HEK293 (cell line): Measurements from ENCODE around the gene NINJ2.

Source experiments
- CTCF ChIA-PET: fragments of 350-600 bp; formaldehyde crosslinking; extraction: SDS; loops from one replicate; lab custom pipeline; 2021; ENCODE audit warnings: antibody characterized with exemption; lab: Yijun Ruan, JAX
- POLR2A ChIA-PET: fragments of 300-600 bp; formaldehyde crosslinking; extraction: SDS; loops from one replicate; lab custom pipeline; 2020; ENCODE audit warnings: antibody characterized with exemption, inconsistent platforms; lab: Yijun Ruan, JAX
- H3K27ac ChIP-seq: fragments of 200-500 bp; sonication (Bioruptor generic); 2 replicates; pipeline ENCODE4 v1.5.1; 2014; ENCODE audit warnings: low read depth, low read length, control low read depth, inconsistent platforms; ENCODE audit errors: extremely low read depth
- H3K36me3 ChIP-seq, 2 experiments: fragments of 200-500 bp in 1 of 2; sonication (Bioruptor generic) in 1 of 2; 1 replicate in 1 of 2; 2 replicates in 1 of 2; pipeline ENCODE4 v1.5.1; 2014 to 2017; ENCODE audit warnings: inconsistent platforms in 2 of 2, low read length in 2 of 2; ENCODE audit not compliant: control insufficient read depth in 2 of 2, insufficient read depth in 1 of 2
- H3K4me1 ChIP-seq: fragments of 200-500 bp; sonication (Bioruptor generic); 2 replicates; pipeline ENCODE4 v1.5.1; 2014; ENCODE audit warnings: mild to moderate bottlenecking, low read length, inconsistent platforms; ENCODE audit not compliant: control insufficient read depth, insufficient read depth
- H3K4me3 ChIP-seq: 2 replicates; pipeline ENCODE4 v1.5.1; 2011; ENCODE audit warnings: low read depth, mild to moderate bottlenecking, control low read depth, low read length, moderate library complexity
- H3K9me3 ChIP-seq: fragments of 200-500 bp; sonication (Bioruptor generic); 2 replicates; pipeline ENCODE4 v1.5.1; 2014; ENCODE audit warnings: low read depth, low read length, inconsistent platforms; ENCODE audit not compliant: control insufficient read depth, insufficient read depth
- EGR2 ChIP-seq: fragments of 450-650 bp; formaldehyde crosslinking; IDR thresholded peaks from 2 replicates; pipeline ENCODE4 v1.5.1; 2016; ENCODE audit warnings: low read depth, missing biosample characterization, missing genetic modification characterization
- WT1 ChIP-seq: fragments of 450-650 bp; formaldehyde crosslinking; IDR thresholded peaks from 2 replicates; pipeline ENCODE4 v1.5.1; 2016; ENCODE audit warnings: missing biosample characterization, missing genetic modification characterization
- YY1 ChIP-seq: fragments of 450-650 bp; formaldehyde crosslinking; IDR thresholded peaks from 2 replicates; pipeline ENCODE4 v1.5.1; 2018; ENCODE audit warnings: missing biosample characterization, missing genetic modification characterization
- ZBTB20 ChIP-seq: fragments of 450-650 bp; formaldehyde crosslinking; IDR thresholded peaks from 2 replicates; pipeline ENCODE4 v1.5.1; 2016; ENCODE audit warnings: missing biosample characterization, missing genetic modification characterization
- ZNF121 ChIP-seq: fragments of 450-650 bp; formaldehyde crosslinking; IDR thresholded peaks from 2 replicates; pipeline ENCODE4 v1.5.1; 2016; ENCODE audit warnings: missing biosample characterization, missing genetic modification characterization
- ZNF155 ChIP-seq: fragments of 450-650 bp; formaldehyde crosslinking; IDR thresholded peaks from 2 replicates; pipeline ENCODE4 v1.5.1; 2016; ENCODE audit warnings: missing biosample characterization, missing genetic modification characterization
- ZNF214 ChIP-seq: fragments of 450-650 bp; formaldehyde crosslinking; IDR thresholded peaks from 2 replicates; pipeline ENCODE4 v1.5.1; 2017; ENCODE audit warnings: missing biosample characterization, mild to moderate bottlenecking, missing genetic modification characterization, borderline replicate concordance
- ZNF394 ChIP-seq: fragments of 450-650 bp; formaldehyde crosslinking; IDR thresholded peaks from 2 replicates; pipeline ENCODE4 v1.5.1; 2016; ENCODE audit warnings: missing biosample characterization, missing genetic modification characterization, mild to moderate bottlenecking, moderate library complexity, borderline replicate concordance
- ZNF747 ChIP-seq: fragments of 450-650 bp; formaldehyde crosslinking; IDR thresholded peaks from 2 replicates; pipeline ENCODE4 v1.5.1; 2016; ENCODE audit warnings: missing biosample characterization, missing genetic modification characterization
- ZNF792 ChIP-seq: fragments of 450-650 bp; formaldehyde crosslinking; IDR thresholded peaks from 2 replicates; pipeline ENCODE4 v1.5.1; 2016; ENCODE audit warnings: missing biosample characterization, missing genetic modification characterization
- TF ChIP-seq, protein P1 (sequence below): fragments of 450-650 bp; formaldehyde crosslinking; IDR thresholded peaks from 2 replicates; pipeline ENCODE4 v1.5.1; 2016; ENCODE audit warnings: missing biosample characterization, missing genetic modification characterization
- TF ChIP-seq, protein P2 (sequence below): fragments of 450-650 bp; formaldehyde crosslinking; IDR thresholded peaks from 2 replicates; pipeline ENCODE4 v1.5.1; 2016; ENCODE audit warnings: missing biosample characterization, missing genetic modification characterization, borderline replicate concordance
- TF ChIP-seq, protein P3 (sequence below): fragments of 450-650 bp; formaldehyde crosslinking; IDR thresholded peaks from 2 replicates; pipeline ENCODE4 v1.5.1; 2017; ENCODE audit warnings: missing biosample characterization, missing genetic modification characterization
- TF ChIP-seq, protein P4 (sequence below): fragments of 450-650 bp; formaldehyde crosslinking; IDR thresholded peaks from 2 replicates; pipeline ENCODE4 v1.5.1; 2016; ENCODE audit warnings: missing biosample characterization, missing genetic modification characterization
- TF ChIP-seq, protein P5 (sequence below): fragments of 450-650 bp; formaldehyde crosslinking; IDR thresholded peaks from 2 replicates; pipeline ENCODE4 v1.5.1; 2016; ENCODE audit warnings: missing biosample characterization, missing genetic modification characterization, low read depth
- TF ChIP-seq, protein P6 (sequence below): fragments of 450-650 bp; formaldehyde crosslinking; IDR thresholded peaks from 2 replicates; pipeline ENCODE4 v1.5.1; 2016; ENCODE audit warnings: missing biosample characterization, missing genetic modification characterization, borderline replicate concordance
- TF ChIP-seq, protein P7 (sequence below): fragments of 450-650 bp; formaldehyde crosslinking; IDR thresholded peaks from 2 replicates; pipeline ENCODE4 v1.5.1; 2016; ENCODE audit warnings: missing biosample characterization, missing genetic modification characterization

Gene NINJ2

DNA sequence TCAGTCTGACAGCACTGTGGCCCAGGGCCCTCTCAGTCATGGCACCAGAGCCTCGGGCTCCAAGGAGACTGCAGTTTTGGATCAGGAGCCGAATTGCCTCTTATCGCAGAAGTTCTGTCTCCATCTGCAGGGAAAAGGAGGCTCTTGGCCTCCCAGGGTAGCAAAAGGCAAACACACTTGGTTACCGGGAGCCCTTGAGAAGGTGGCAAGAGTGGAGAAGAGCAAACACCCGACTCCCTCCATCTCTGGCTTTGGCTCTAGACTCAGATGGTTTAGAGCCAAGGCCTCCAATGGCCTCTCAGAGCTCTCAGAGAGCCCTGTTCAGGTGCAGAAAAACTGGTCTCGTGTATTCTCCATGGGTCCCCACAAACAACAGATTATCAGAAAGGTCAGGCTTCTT lies 44.6 kb downstream of the NINJ2 start (continued):
- TF ChIP-seq, protein P1, sequence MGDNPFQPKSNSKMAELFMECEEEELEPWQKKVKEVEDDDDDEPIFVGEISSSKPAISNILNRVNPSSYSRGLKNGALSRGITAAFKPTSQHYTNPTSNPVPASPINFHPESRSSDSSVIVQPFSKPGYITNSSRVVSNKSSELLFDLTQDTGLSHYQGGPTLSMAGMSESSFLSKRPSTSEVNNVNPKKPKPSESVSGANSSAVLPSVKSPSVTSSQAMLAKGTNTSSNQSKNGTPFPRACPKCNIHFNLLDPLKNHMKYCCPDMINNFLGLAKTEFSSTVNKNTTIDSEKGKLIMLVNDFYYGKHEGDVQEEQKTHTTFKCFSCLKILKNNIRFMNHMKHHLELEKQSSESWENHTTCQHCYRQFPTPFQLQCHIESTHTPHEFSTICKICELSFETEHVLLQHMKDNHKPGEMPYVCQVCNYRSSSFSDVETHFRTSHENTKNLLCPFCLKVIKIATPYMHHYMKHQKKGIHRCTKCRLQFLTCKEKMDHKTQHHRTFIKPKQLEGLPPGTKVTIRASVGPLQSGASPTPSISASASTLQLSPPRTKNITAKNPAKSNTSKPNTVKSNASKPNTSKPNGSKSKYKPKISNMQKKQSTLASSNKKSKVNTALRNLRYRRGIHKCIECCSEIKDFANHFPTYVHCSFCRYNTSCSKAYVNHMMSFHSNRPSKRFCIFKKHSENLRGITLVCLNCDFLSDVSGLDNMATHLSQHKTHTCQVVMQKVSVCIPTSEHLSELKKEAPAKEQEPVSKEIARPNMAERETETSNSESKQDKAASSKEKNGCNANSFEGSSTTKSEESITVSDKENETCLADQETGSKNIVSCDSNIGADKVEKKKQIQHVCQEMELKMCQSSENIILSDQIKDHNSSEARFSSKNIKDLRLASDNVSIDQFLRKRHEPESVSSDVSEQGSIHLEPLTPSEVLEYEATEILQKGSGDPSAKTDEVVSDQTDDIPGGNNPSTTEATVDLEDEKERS (tag by site-specific recombination), result no peak
- no peak for TF ChIP-seq ZNF747 (tag by site-specific recombination)
- no peak for TF ChIP-seq YY1 (tag by site-specific recombination)

DNA sequence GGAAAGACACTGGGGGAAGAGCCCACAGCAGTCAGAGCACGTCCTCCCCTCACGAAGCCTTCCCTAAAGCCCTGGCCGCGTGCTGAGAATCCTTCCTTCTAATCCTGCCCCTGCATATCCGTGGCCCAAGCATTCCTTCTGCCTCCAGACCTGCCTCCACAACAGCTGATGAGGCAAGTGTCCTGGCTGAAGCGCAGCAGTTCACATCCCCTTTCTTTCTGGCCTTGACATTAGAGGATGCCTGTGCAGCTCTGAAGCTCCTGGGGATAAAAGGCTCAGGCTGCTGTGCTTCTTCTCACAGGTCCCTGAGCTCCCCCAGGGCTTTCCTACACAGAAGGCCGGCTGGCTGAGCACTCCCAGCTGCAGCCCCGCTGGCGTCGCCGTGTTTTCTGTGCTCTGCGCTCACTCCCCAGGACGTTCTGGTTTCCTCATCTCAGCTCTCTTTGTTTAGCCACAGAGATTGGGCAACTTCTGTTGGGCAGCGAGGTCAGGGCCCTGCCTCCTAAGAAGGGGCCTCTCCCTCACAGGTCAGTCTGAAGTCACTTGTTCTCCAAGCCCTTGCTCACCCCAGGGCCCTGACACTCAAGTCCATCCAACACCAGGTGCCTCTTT lies 45.8 kb downstream of the NINJ2 start:
- POLR2A ChIA-PET, result no interaction called here
- H3K9me3 ChIP-seq, result no peaks in the 10 kb centered on the region
- no peaks in the 10 kb centered on the region for H3K36me3 ChIP-seq
- no peak overlapping the region for H3K27ac ChIP-seq
- CTCF ChIA-PET, result no interaction called here
- H3K4me1 ChIP-seq, result no peaks in the 10 kb centered on the region
- no peak overlapping the region for H3K4me3 ChIP-seq
- TF ChIP-seq ZNF155 (tag by site-specific recombination) (no peak), YY1 (tag by site-specific recombination) (no peak), ZBTB20 (tag by site-specific recombination) (no peak), ZNF121 (tag by site-specific recombination) (no peak), ZNF394 (tag by site-specific recombination) (no peak), ZNF792 (tag by site-specific recombination) (no peak), EGR2 (no peak), WT1 (tag by site-specific recombination) (no peak), ZNF214 (no peak)
- TF ChIP-seq, protein P2, sequence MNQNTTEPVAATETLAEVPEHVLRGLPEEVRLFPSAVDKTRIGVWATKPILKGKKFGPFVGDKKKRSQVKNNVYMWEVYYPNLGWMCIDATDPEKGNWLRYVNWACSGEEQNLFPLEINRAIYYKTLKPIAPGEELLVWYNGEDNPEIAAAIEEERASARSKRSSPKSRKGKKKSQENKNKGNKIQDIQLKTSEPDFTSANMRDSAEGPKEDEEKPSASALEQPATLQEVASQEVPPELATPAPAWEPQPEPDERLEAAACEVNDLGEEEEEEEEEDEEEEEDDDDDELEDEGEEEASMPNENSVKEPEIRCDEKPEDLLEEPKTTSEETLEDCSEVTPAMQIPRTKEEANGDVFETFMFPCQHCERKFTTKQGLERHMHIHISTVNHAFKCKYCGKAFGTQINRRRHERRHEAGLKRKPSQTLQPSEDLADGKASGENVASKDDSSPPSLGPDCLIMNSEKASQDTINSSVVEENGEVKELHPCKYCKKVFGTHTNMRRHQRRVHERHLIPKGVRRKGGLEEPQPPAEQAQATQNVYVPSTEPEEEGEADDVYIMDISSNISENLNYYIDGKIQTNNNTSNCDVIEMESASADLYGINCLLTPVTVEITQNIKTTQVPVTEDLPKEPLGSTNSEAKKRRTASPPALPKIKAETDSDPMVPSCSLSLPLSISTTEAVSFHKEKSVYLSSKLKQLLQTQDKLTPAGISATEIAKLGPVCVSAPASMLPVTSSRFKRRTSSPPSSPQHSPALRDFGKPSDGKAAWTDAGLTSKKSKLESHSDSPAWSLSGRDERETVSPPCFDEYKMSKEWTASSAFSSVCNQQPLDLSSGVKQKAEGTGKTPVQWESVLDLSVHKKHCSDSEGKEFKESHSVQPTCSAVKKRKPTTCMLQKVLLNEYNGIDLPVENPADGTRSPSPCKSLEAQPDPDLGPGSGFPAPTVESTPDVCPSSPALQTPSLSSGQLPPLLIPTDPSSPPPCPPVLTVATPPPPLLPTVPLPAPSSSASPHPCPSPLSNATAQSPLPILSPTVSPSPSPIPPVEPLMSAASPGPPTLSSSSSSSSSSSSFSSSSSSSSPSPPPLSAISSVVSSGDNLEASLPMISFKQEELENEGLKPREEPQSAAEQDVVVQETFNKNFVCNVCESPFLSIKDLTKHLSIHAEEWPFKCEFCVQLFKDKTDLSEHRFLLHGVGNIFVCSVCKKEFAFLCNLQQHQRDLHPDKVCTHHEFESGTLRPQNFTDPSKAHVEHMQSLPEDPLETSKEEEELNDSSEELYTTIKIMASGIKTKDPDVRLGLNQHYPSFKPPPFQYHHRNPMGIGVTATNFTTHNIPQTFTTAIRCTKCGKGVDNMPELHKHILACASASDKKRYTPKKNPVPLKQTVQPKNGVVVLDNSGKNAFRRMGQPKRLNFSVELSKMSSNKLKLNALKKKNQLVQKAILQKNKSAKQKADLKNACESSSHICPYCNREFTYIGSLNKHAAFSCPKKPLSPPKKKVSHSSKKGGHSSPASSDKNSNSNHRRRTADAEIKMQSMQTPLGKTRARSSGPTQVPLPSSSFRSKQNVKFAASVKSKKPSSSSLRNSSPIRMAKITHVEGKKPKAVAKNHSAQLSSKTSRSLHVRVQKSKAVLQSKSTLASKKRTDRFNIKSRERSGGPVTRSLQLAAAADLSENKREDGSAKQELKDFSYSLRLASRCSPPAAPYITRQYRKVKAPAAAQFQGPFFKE (tag by site-specific recombination), result no peak
- TF ChIP-seq, protein P3, sequence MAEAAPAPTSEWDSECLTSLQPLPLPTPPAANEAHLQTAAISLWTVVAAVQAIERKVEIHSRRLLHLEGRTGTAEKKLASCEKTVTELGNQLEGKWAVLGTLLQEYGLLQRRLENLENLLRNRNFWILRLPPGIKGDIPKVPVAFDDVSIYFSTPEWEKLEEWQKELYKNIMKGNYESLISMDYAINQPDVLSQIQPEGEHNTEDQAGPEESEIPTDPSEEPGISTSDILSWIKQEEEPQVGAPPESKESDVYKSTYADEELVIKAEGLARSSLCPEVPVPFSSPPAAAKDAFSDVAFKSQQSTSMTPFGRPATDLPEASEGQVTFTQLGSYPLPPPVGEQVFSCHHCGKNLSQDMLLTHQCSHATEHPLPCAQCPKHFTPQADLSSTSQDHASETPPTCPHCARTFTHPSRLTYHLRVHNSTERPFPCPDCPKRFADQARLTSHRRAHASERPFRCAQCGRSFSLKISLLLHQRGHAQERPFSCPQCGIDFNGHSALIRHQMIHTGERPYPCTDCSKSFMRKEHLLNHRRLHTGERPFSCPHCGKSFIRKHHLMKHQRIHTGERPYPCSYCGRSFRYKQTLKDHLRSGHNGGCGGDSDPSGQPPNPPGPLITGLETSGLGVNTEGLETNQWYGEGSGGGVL (tag by site-specific recombination), result no peak
- TF ChIP-seq, protein P4, sequence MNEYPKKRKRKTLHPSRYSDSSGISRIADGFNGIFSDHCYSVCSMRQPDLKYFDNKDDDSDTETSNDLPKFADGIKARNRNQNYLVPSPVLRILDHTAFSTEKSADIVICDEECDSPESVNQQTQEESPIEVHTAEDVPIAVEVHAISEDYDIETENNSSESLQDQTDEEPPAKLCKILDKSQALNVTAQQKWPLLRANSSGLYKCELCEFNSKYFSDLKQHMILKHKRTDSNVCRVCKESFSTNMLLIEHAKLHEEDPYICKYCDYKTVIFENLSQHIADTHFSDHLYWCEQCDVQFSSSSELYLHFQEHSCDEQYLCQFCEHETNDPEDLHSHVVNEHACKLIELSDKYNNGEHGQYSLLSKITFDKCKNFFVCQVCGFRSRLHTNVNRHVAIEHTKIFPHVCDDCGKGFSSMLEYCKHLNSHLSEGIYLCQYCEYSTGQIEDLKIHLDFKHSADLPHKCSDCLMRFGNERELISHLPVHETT, result no peak
- TF ChIP-seq, protein P5, sequence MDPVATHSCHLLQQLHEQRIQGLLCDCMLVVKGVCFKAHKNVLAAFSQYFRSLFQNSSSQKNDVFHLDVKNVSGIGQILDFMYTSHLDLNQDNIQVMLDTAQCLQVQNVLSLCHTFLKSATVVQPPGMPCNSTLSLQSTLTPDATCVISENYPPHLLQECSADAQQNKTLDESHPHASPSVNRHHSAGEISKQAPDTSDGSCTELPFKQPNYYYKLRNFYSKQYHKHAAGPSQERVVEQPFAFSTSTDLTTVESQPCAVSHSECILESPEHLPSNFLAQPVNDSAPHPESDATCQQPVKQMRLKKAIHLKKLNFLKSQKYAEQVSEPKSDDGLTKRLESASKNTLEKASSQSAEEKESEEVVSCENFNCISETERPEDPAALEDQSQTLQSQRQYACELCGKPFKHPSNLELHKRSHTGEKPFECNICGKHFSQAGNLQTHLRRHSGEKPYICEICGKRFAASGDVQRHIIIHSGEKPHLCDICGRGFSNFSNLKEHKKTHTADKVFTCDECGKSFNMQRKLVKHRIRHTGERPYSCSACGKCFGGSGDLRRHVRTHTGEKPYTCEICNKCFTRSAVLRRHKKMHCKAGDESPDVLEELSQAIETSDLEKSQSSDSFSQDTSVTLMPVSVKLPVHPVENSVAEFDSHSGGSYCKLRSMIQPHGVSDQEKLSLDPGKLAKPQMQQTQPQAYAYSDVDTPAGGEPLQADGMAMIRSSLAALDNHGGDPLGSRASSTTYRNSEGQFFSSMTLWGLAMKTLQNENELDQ (tag by site-specific recombination), result no peak
- TF ChIP-seq, protein P6, sequence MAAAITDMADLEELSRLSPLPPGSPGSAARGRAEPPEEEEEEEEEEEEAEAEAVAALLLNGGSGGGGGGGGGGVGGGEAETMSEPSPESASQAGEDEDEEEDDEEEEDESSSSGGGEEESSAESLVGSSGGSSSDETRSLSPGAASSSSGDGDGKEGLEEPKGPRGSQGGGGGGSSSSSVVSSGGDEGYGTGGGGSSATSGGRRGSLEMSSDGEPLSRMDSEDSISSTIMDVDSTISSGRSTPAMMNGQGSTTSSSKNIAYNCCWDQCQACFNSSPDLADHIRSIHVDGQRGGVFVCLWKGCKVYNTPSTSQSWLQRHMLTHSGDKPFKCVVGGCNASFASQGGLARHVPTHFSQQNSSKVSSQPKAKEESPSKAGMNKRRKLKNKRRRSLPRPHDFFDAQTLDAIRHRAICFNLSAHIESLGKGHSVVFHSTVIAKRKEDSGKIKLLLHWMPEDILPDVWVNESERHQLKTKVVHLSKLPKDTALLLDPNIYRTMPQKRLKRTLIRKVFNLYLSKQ, result no peak
- TF ChIP-seq, protein P7, sequence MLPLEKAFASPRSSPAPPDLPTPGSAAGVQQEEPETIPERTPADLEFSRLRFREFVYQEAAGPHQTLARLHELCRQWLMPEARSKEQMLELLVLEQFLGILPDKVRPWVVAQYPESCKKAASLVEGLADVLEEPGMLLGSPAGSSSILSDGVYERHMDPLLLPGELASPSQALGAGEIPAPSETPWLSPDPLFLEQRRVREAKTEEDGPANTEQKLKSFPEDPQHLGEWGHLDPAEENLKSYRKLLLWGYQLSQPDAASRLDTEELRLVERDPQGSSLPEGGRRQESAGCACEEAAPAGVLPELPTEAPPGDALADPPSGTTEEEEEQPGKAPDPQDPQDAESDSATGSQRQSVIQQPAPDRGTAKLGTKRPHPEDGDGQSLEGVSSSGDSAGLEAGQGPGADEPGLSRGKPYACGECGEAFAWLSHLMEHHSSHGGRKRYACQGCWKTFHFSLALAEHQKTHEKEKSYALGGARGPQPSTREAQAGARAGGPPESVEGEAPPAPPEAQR (tag by site-specific recombination), result no peak
